ENCODE results near the gene MCEE.
"Not testable (repeated sequence)": the region's sequence is repeated elsewhere in the genome, so short reads cannot be mapped to it uniquely, and the experiment has no call there.

MCEE gene

GRCh38 chr2:71129114-71129901 is 721 bp downstream of the MCEE start:
- no peak for DNase-seq
- intact Hi-C loops (cut with DNase I) = loop anchor here (2.0 kb wide), 1 partner anchor 61 kb away; the partner anchor contains the start of gene NAGK

GRCh38 chr2:71126957-71127356 is 3.1 kb downstream of the MCEE start:
- DNase-seq = no peak
- intact Hi-C loops (cut with DNase I) = no loop called here

- intact Hi-C loops (cut with DNase I) = no loop called here
These were observed 4.3 kb downstream of the MCEE start for GRCh38 chr2:71125506-71126294.

GRCh38 chr2:71122387-71123298 is 7.4 kb downstream of the MCEE start:
- no peak for DNase-seq
- intact Hi-C loops (cut with DNase I) = no loop called here

More at GRCh38 chr2:71125506-71126294, 4.3 kb downstream of the MCEE start:
- no peak for DNase-seq

- intact Hi-C loops (cut with DNase I) = no loop called here
- DNase-seq = no peak
These were observed 8.6 kb downstream of the MCEE start for GRCh38 chr2:71121479-71121878.

GRCh38 chr2:71120195-71120594 is 9.8 kb downstream of the MCEE start:
- DNase-seq = no peak
- intact Hi-C loops (cut with DNase I) = no loop called here

GRCh38 chr2:71117063-71117462 is 13.0 kb downstream of the MCEE start:
- DNase-seq = no peak
- intact Hi-C loops (cut with DNase I) = no loop called here

- no peak for DNase-seq
- intact Hi-C loops (cut with DNase I) = no loop called here
These were observed 16.2 kb downstream of the MCEE start for GRCh38 chr2:71113843-71114242.

- DNase-seq = no peak
- intact Hi-C loops (cut with DNase I) = no loop called here
These were observed 21.9 kb downstream of the MCEE start for GRCh38 chr2:71108091-71108490.

- DNase-seq; intact Hi-C loops (cut with DNase I): not testable (repeated sequence)
These were observed 23.6 kb downstream of the MCEE start for GRCh38 chr2:71106463-71106862.

- intact Hi-C loops (cut with DNase I) = no loop called here
- no peak for DNase-seq
These were observed 26.2 kb downstream of the MCEE start for GRCh38 chr2:71103809-71104208.

GRCh38 chr2:71102981-71103681 is 26.9 kb downstream of the MCEE start:
- DNase-seq = no peak
- intact Hi-C loops (cut with DNase I) = no loop called here

GRCh38 chr2:71101656-71102055 is 28.4 kb downstream of the MCEE start:
- intact Hi-C loops (cut with DNase I) = no loop called here
- no peak for DNase-seq

GRCh38 chr2:71100195-71100964 is 29.6 kb downstream of the MCEE start:
- DNase-seq = peak in 5 of 10 donors; percentile 29 to 82 (median 49)
- intact Hi-C loops (cut with DNase I) = no loop called here

- intact Hi-C loops (cut with DNase I); DNase-seq: not testable (repeated sequence)
These were observed 37.4 kb downstream of the MCEE start for GRCh38 chr2:71092491-71093260.

GRCh38 chr2:71091808-71092207 is 38.2 kb downstream of the MCEE start:
- intact Hi-C loops (cut with DNase I); DNase-seq: not testable (repeated sequence)

GRCh38 chr2:71089475-71089874 is 40.6 kb downstream of the MCEE start:
- DNase-seq; intact Hi-C loops (cut with DNase I): not testable (repeated sequence)

- intact Hi-C loops (cut with DNase I); DNase-seq: not testable (repeated sequence)
These were observed 44.6 kb downstream of the MCEE start for GRCh38 chr2:71085325-71086003.
